IPS-15b (cell line): ENCODE data around the gene MYL3.
A peak's percentile ranks its signal among the peaks of the same experiment; 100 is the strongest.

Experiments used
- H3K27me3 ChIP-seq: one replicate; pipeline ENCODE4 v1.6.1; 2013; ENCODE audit warnings: low read length; ENCODE audit not compliant: control insufficient read depth, insufficient read depth
- H3K36me3 ChIP-seq: one replicate; pipeline ENCODE4 v1.6.1; 2013; ENCODE audit warnings: low read length; ENCODE audit not compliant: control insufficient read depth, insufficient read depth
- H3K4me1 ChIP-seq: one replicate; pipeline ENCODE4 v1.6.1; 2013; ENCODE audit warnings: mild to moderate bottlenecking, low read length; ENCODE audit not compliant: control insufficient read depth, insufficient read depth
- H3K4me3 ChIP-seq: one replicate; pipeline ENCODE4 v1.5.1; 2013; ENCODE audit warnings: low read depth, low read length
- H3K9ac ChIP-seq: one replicate; pipeline ENCODE4 v1.6.1; 2013; ENCODE audit warnings: low read depth, mild to moderate bottlenecking, low read length
- H3K9me3 ChIP-seq: one replicate; pipeline ENCODE4 v1.6.1; 2013; ENCODE audit warnings: mild to moderate bottlenecking, low read length; ENCODE audit not compliant: control insufficient read depth, insufficient read depth

The MYL3 gene

GRCh38 chr3:46851364-46852333 lies 11.6 kb downstream of the MYL3 start:
- Histone ChIP-seq H3K9ac (no peak overlapping the region), H3K36me3 (no peaks in the 10 kb centered on the region), H3K27me3 (peaks cover 3% of the 10 kb centered on the region), H3K9me3 (no peaks in the 10 kb centered on the region), H3K4me1 (peaks cover 2% of the 10 kb centered on the region), H3K4me3 (no peak overlapping the region)

GRCh38 chr3:46850468-46850779 lies 12.8 kb downstream of the MYL3 start:
- no peaks in the 10 kb centered on the region for H3K9me3 ChIP-seq
- H3K4me3 ChIP-seq = no peak overlapping the region
- no peaks in the 10 kb centered on the region for H3K36me3 ChIP-seq
- H3K9ac ChIP-seq = no peak overlapping the region
- peaks cover 8% of the 10 kb centered on the region for H3K27me3 ChIP-seq
- peaks cover 2% of the 10 kb centered on the region for H3K4me1 ChIP-seq

GRCh38 chr3:46849686-46850467 lies 13.4 kb downstream of the MYL3 start:
- H3K4me3 ChIP-seq = no peak overlapping the region
- H3K27me3 ChIP-seq = peaks cover 8% of the 10 kb centered on the region
- no peaks in the 10 kb centered on the region for H3K9me3 ChIP-seq
- H3K4me1 ChIP-seq = peaks cover 2% of the 10 kb centered on the region
- H3K36me3 ChIP-seq = no peaks in the 10 kb centered on the region
- no peak overlapping the region for H3K9ac ChIP-seq

- H3K4me1 ChIP-seq = peaks cover 2% of the 10 kb centered on the region
- H3K9ac ChIP-seq = peak overlapping the region; percentile 12
- no peaks in the 10 kb centered on the region for H3K36me3 ChIP-seq
- H3K9me3 ChIP-seq = no peaks in the 10 kb centered on the region
- H3K27me3 ChIP-seq = peaks cover 8% of the 10 kb centered on the region
- H3K4me3 ChIP-seq = no peak overlapping the region
Measured at GRCh38 chr3:46849045-46849631, 14.1 kb downstream of the MYL3 start.

- H3K9me3 ChIP-seq = no peaks in the 10 kb centered on the region
Measured at GRCh38 chr3:46848271-46849044, 14.8 kb downstream of the MYL3 start.

GRCh38 chr3:46847744-46848143 lies 15.5 kb downstream of the MYL3 start:
- Histone ChIP-seq H3K4me3 (no peak overlapping the region), H3K4me1 (peaks cover 2% of the 10 kb centered on the region), H3K9me3 (no peaks in the 10 kb centered on the region), H3K36me3 (no peaks in the 10 kb centered on the region), H3K27me3 (peaks cover 8% of the 10 kb centered on the region), H3K9ac (no peak overlapping the region)

More at GRCh38 chr3:46848271-46849044, 14.8 kb downstream of the MYL3 start:
- no peak overlapping the region for H3K4me3 ChIP-seq
- peaks cover 2% of the 10 kb centered on the region for H3K4me1 ChIP-seq
- H3K36me3 ChIP-seq = no peaks in the 10 kb centered on the region
- H3K9ac ChIP-seq = no peak overlapping the region
- peaks cover 8% of the 10 kb centered on the region for H3K27me3 ChIP-seq

- no peaks in the 10 kb centered on the region for H3K36me3 ChIP-seq
- H3K4me1 ChIP-seq = peaks cover 2% of the 10 kb centered on the region
- H3K4me3 ChIP-seq = no peak overlapping the region
- peaks cover 8% of the 10 kb centered on the region for H3K27me3 ChIP-seq
- H3K9ac ChIP-seq = no peak overlapping the region
- no peaks in the 10 kb centered on the region for H3K9me3 ChIP-seq
Measured at GRCh38 chr3:46846624-46847542, 16.4 kb downstream of the MYL3 start.

- Histone ChIP-seq H3K27me3 (peaks cover 8% of the 10 kb centered on the region), H3K4me1 (peaks cover 2% of the 10 kb centered on the region), H3K9ac (no peak overlapping the region), H3K36me3 (no peaks in the 10 kb centered on the region), H3K9me3 (no peaks in the 10 kb centered on the region), H3K4me3 (peak overlapping the region; percentile 63)
Measured at GRCh38 chr3:46845860-46846623, 17.2 kb downstream of the MYL3 start.

- H3K4me3 ChIP-seq = peak overlapping the region; percentile 63
- H3K9ac ChIP-seq = no peak overlapping the region
- peaks cover 2% of the 10 kb centered on the region for H3K4me1 ChIP-seq
- peaks cover 4% of the 10 kb centered on the region for H3K9me3 ChIP-seq
- H3K27me3 ChIP-seq = peaks cover 8% of the 10 kb centered on the region
- H3K36me3 ChIP-seq = no peaks in the 10 kb centered on the region
Measured at GRCh38 chr3:46845397-46845859, 17.8 kb downstream of the MYL3 start.

- peak overlapping the region; percentile 63 for H3K4me3 ChIP-seq
- H3K36me3 ChIP-seq = no peaks in the 10 kb centered on the region
- no peak overlapping the region for H3K9ac ChIP-seq
- peaks cover 8% of the 10 kb centered on the region for H3K27me3 ChIP-seq
- peaks cover 4% of the 10 kb centered on the region for H3K9me3 ChIP-seq
- H3K4me1 ChIP-seq = peaks cover 2% of the 10 kb centered on the region
Measured at GRCh38 chr3:46844881-46845312, 18.3 kb downstream of the MYL3 start.
